OCI-LY3 (cell line): ENCODE data around the gene SPCS2.

Experiments used
- CTCF ChIP-seq: fragments of 200-600, 300-600 bp; sonication (generic); IDR thresholded peaks from 2 replicates; pipeline ENCODE4 v1.5.1; 2014; ENCODE audit warnings: antibody characterized with exemption, low read length, low read depth
- EZH2phosphoT487 ChIP-seq: fragments of 200-600 bp; shearing (Covaris generic); IDR thresholded peaks from 2 replicates; pipeline ENCODE4 v1.6.1; 2018; ENCODE audit warnings: antibody characterized with exemption, mixed run types, low read depth

- TF ChIP-seq CTCF (no peak), EZH2phosphoT487 (no peak)
Measured at GRCh38 chr11:74935285-74935684, 13.8 kb upstream of the SPCS2 start.
